NCI-H1417 (cell line): Measurements from ENCODE around the gene ILK.

Experiments
- DNase-seq, 3 experiments: peaks; one replicate each; lab custom pipeline; 2025; lab: John Stamatoyannopoulos, UW

ILK gene

DNA sequence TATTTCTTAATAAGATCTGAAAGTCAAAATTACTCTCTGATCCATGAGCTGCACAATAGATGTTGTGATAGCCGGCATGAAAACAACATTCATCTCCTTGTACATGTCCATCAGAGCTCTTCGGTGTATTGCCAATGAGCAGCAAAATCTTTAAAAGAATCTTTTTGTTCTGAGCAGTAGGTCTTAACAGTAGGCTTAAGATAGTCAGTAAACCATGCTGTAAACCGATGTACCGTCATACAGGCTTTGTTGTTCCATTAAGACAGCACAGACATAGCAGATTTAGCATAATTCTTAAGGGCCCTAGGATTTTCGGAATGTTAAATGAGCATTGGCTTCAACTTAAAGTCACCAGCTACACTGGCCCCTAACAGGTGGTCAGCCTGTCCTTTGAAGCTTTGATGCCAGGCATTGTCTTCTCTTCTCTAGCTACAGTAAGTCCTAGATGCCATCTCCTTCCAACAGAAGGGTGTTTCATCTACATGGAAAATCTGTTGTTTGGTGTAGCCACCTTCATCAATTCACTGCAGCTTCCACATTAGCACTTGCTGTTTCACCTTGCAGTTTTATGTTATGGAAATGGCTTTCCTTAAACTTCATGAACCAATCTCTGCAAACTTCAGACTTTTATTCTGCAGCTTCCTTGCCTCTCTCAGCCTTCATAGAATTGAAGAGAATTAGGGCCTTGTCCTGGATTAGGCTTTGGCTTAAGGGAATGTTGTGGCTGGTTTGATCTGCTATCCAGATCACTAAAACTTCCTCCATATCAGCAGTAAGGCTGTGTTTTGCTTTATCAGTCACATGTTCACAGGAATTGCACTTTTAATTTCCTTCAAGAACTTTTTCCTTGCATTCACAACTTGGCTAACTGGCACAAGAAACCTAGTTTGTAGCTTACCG is 28.5 kb upstream of the ILK start:
- DNase-seq, result no peak

GRCh38 chr11:6576471-6577373 is 26.9 kb upstream of the ILK start:
- no peak for DNase-seq

- no peak for DNase-seq
Observed at GRCh38 chr11:6578134-6578533, 25.4 kb upstream of the ILK start.

GRCh38 chr11:6579681-6580080 is 23.9 kb upstream of the ILK start:
- no peak for DNase-seq

- no peak for DNase-seq
Observed at GRCh38 chr11:6583584-6583983, 20.0 kb upstream of the ILK start.

- DNase-seq, result no peak
Observed at GRCh38 chr11:6584528-6584927, 19.0 kb upstream of the ILK start.

DNA sequence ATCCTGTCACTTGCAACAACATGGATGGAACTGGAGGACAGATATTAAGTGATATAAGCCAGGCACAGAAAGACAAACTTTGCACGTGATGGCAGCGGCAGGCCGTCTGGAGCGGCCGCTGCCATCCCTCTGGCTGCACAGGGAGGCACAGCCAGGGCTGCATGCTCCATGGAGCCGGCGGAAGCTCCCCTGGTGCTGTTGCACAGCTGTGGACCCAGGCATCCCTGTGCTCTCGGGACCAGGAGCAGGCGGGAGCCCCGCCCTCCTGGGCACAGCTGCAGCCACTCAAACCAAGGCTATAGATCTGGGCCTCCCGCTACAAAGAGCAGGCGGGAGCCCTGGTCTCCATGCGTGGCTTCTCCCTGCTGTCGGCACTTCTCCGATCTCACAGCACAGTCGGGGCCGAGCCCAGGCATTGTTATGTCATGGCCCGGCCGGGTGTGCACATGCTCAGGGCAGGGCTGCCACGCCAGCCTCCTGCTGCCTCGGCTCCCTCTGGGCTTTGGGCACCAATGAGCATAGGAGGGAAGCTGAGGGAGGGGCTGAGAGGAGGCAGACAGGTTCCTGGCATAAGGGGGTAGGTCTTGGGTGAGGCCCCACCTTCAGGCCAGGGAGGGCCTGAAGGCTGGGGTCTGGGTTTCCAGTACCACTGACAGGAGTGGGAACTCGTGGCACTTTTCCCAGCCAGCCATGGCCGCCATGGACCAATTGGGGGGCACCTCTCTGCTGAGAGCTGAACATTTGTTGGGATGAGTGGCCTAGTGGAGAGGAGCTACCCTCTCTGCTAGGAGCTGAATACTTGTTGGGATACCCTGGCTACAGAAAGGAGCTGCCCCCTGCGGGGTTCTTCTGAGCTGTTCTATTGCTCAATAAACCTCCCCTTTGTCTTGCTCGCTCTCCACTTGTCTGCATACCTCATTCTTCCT is 16.9 kb upstream of the ILK start:
- no peak for DNase-seq

DNA sequence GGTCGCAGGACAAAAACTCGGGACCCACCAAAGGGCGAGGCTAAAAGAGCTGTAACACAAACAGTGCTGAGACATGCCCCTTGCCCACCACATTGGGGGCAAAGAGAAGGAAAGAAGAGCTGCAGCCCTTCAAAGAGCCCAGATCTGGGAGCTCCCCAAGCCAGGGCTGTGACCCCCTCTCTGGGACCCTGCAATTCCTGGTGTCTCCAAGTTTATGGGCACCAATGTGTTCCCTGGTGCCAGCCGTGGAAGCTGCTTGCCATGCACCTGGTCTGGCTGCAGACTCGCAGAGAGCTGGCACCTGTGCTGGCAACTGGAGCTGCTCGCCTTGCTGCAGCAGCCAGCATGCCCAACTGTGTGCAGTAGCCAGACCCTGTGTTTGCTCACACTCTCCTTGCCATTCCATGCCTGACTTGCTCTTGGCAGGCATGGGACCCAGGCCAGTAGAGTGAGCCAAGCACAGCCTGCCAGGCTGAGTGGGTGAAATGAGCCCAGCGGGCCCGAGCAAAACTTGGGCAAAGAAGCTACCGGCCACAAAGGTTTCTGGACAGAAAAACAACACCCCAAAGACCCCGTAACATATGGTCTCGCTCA is 16.1 kb upstream of the ILK start:
- DNase-seq, result no peak

GRCh38 chr11:6588018-6588417 is 15.6 kb upstream of the ILK start:
- DNase-seq, result no peak

- DNase-seq, result no peak
Observed at GRCh38 chr11:6594142-6594768, 9.3 kb upstream of the ILK start.

DNA sequence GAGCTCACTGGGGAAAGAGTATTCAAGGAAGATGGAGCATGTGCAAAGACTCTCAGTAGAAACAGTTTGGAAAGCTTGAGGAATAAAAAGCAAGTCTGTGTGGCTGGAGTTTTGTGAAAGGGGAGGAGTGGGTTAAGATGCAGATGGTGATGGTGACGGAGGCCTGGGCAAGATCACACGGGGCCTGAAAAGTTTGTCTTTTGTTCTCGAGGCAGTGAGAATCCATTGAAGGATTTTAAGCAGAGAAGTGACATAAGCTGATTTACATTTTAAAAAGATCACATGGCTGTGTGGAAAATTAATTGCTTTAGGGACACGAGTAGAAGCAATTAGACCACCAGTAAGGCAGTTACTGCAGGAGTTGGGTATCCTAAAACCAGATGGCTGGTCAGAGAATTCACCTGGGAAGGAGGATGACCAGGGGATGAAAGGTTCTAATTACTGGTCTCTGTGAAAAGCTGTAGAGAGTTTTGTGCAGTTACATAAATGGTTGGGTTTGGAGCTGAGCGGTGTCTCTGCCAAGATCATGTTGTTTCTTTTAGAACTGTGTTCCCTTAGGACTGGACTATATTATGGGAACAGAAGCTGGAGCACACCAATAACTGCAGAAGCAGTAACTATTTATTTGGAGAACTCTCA is 7.2 kb upstream of the ILK start:
- no peak for DNase-seq

DNA sequence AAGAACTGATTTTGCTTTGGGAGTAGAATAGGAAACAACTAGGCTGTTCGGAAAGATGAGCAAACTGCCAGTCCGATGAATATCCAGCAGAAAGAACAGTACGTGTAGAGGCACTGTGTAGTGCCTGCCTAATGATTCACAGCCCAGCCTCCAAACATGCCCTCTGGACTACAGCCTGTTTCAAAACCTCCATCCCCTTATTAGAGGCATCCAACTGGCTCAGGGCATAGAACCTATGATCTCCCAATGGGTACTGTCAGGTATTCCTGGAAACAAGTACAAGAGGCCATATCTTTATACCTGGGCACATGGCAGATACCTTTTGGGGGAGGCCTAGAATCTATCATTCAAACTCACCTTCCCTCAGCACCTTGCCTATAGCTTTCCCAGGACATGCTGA is 5.0 kb upstream of the ILK start:
- DNase-seq, result no peak

DNA sequence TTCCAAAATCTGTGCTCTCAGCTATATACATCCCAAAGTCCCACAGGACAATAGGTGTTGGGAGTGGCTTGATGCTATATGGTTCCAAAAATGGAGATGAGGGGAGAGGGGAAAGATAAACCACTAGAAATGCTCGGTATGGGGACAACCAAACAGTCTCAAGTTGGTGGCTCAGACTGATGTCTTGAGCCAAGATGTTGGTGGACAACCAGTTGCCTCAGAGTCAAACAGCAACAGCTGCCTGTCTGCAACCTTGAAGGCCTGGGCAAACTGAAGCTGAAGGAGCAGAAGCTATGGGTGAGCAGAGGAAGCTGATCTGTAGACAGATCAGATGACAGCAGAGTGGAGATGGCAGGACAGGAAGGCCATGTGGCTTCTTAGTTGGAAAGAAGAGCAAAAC is 4.1 kb upstream of the ILK start:
- no peak for DNase-seq

DNA sequence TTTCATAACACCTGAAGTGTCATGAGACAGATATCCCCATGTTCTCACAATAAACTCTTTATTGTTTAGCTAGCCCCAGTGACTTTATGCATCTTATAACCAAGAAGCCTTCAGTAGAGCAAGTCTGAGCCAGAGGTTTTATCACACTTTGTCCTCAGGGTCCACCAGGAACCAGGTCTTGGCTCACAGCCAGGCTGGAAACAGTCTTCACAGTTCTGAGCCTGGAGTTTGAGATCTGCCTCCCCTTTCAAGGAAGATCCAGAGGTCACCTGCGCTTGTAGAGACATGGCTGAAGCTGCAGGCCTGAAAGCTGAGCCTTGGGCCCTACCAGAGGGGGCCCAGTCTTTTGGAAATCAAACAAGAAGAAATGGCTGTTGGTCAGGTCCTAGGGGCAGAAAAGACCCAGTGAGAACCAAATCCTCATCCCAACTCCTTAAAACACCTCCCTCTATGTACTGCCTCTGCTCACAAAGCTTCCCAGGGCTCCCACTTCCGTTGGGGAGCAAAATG is 3.6 kb upstream of the ILK start:
- DNase-seq, result no peak

GRCh38 chr11:6601041-6601461 is 2.5 kb upstream of the ILK start:
- DNase-seq, result no peak

GRCh38 chr11:6602096-6602940 is 1.3 kb upstream of the ILK start:
- DNase-seq, result no peak

DNA sequence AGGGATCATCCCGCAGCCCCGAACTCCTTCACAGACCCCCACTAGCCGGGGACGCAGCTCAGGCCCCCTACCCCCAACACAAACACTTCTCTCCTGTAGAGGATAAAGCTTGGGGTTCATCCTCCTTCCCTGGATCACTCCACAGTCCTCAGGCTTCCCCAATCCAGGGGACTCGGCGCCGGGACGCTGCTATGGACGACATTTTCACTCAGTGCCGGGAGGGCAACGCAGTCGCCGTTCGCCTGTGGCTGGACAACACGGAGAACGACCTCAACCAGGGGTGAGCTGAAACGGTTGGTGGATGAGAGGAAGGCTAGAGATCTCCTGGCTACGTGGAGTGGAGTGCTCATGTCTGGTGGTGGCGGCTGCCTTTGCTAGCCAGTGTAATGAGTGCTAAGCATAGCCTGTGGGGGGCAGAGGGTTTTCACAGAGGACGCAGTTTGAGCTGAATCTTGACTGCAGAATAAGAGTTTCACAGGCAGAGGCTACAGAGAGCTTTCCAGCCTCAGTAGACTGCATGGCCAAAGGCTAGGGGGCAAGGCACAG is 580 bp downstream of the ILK start:
- DNase-seq, result peak; percentile 26 to 64 (median 42)

DNA sequence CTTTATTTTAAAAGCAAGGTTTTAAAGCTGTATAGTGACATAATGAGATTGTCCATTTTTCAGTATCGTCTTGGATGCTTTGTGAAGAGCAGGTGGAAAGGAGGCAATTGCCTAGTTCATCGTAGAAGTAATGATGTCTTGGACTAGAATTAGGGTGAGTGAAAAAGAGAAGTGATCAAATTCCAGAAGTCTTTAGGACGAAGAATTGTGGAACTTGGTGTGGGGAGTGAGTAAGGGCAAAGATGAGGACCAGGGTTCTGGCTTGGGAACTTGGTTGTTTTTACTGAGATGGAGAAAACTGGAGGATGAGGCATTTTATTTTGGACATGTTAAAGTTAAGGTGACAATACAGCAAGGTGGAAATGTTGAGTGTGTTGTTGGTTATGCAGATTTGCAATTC is 1.2 kb downstream of the ILK start:
- no peak for DNase-seq
